HG02642 (cell line): ENCODE results near the gene CLIP2.
"Not testable (repeated sequence)": the region's sequence is repeated elsewhere in the genome, so short reads cannot be mapped to it uniquely, and the experiment has no call there.

ENCODE experiments used
- ATAC-seq: cut with Tn5 transposase; IDR thresholded peaks from one replicate; pipeline ENCODE4 v1.9.1; 2021; ENCODE audit warnings: mild to moderate bottlenecking; ENCODE audit not compliant: unreplicated experiment, poor library complexity

CLIP2 gene

GRCh38 chr7:74400420-74401136 lies 111.4 kb downstream of the CLIP2 start:
- ATAC-seq = no peak

DNA sequence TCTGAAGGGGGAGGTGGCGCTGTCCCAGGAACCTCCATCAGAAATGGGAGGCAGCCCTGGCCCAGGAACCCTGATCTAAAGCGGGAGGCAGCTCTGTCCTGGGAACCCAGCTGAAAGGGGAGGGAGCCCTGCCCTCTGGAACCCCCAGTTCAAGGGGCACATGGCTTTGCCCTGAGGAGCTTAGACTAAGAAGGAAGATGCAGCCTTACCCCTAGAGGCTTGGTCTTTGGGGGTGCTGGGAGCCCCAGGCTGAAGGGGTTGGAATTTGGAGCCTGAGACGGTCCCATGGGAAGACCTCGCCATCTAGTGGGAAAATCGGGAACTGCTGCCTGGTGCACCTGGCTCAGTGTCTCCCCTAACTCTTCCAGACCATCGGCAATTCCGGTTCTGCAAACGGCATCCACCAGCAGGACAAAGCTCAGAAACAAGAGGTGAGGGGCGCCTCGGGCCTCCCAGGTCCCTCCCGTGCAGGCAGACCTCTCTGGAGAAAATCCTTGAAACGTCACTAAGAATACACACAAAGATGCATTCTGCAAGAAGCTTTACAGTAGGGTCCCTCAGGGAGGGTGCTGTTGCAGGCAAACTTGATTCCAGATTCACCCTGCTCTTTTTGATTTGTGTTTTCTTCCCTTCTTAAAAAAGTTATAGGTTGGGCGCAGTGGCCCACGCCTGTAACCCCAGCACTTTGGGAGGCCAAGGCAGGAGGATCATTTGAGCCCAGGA lies 112.1 kb downstream of the CLIP2 start:
- ATAC-seq = no peak

GRCh38 chr7:74402668-74403067 lies 113.5 kb downstream of the CLIP2 start:
- ATAC-seq = not testable (repeated sequence)

- no peak for ATAC-seq
Measured at GRCh38 chr7:74403521-74404387, 114.5 kb downstream of the CLIP2 start.

DNA sequence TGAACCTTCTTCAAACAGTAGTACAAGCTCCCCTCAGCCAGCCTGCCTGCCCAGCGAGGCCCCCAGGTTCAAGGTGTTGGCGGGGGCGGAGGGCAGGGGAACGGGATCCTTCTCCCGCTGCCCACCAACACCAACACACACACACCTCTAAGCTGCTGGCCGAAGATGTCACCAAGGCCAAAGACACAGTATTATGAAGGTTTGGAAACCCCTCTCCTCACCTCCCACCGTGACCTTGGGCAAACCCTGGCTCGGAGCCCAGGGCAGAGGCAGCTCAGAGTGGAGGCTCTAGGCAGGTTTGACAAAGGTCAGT lies 115.1 kb downstream of the CLIP2 start:
- ATAC-seq = no peak

DNA sequence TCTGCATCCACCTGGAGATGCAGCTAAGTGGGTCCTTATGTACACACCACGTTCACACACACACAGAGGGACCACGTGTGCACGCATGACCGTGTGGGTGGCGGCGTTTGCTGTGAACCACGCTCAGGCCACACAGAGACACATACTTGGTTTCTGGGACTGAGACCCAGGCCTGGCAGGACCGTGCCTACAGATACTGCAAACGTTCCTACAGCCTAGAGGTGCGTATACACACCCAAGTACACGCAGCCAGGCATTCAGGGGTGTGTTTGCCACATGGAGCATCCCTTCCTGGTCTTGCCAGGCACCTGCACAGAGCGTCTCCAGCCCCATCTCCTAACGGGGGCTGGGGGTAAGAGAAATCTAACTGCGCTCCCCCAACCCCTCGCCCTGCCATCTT lies 115.5 kb downstream of the CLIP2 start:
- no peak for ATAC-seq

GRCh38 chr7:74405191-74405898 lies 116.1 kb downstream of the CLIP2 start:
- ATAC-seq = no peak

- no peak for ATAC-seq
Measured at GRCh38 chr7:74405899-74406512, 116.8 kb downstream of the CLIP2 start.

DNA sequence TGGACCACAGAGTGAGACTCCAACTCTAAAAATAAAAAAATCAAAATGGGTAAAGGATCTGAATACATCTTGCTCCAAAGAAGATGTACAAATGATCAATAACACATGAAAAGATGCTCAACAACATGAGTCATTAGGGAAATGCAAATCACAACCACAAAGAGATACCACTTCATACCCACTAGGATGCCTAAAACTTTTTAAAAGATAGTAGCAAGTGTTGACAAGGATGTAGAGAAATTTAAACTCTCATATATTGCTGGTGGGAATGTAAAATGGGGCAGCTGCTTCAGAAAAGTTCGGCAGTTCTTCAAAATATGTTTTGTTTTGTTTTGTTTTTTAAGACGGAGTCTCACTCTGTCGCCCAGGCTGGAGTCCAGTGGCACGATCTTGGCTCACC lies 118.8 kb downstream of the CLIP2 start:
- ATAC-seq = no peak

DNA sequence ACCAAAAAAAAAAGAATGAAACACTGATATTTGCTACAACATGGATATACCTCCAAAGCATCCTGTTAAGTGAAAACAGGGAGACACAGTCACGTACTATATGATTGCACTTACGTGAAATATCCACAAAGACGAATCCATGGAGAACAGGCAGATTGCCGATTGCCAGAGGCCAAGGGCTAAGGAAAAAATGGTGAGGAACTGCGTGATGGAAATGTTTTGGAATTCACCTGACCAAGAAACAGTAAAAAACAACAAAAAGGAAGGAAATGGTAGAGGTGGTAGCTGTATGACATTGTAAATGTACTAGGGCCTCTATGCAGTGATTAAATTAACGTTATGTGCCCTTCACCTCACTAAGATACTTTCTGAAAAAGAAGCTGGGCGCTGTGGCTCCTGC lies 120.4 kb downstream of the CLIP2 start:
- ATAC-seq = no peak

DNA sequence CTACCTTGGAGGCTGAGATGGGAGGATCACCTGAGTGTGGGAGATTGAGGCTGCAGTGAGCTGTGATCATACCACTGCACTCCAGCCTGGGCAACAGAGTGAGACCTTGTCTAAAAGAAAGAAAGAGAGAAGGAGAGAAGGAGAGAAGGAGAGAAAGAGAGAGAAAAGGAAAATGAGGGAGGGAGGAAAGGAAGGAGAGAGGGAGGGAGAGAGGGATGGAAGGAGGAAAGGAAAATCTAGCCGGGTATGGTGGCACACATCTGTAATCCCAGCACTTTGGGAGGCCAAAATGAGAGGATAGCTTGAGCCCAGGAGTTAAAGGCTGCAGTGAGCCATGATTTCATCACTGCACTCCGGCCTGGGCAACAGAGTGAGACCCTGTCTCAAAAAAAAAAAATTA lies 121.6 kb downstream of the CLIP2 start:
- no peak for ATAC-seq

DNA sequence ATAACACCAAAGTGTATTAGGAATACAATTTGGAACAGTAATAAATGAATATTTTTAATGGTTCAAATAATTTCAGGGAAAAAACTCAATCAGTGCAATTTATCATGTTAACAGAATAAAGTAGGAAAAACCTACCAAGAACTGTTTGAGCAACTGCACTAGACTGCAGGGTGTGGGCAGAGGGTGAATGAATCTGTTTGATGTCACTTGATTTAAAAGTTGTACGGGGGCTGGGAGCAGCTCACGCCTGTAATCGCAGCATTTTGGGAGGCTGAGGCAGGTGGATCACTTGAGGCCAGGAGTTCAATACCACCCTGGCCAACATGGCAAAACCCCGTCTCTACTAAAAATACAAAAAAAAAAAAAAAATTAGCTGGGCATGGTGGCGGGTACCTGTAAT lies 122.4 kb downstream of the CLIP2 start:
- not testable (repeated sequence) for ATAC-seq

- no peak for ATAC-seq
Measured at GRCh38 chr7:74412056-74412455, 122.8 kb downstream of the CLIP2 start.

DNA sequence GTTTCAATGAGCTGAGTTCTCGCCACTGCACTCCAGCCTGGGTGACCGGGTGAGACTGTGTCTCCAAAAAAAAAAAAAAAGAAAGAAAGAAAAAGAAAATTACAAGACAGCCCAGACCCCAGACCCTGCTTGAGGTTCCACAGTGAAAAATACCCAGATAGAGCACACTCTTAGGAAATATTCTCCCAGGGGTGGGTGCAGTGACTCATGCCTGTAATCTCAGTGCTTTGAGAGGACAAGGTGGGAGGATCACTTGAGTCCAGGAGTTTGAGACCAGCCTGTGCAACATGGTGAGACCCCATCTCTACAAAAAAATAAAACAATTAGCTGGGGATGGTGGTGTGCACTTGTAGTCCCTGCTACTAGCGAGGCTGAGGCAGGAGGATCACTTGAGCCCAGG lies 123.4 kb downstream of the CLIP2 start:
- no peak for ATAC-seq

DNA sequence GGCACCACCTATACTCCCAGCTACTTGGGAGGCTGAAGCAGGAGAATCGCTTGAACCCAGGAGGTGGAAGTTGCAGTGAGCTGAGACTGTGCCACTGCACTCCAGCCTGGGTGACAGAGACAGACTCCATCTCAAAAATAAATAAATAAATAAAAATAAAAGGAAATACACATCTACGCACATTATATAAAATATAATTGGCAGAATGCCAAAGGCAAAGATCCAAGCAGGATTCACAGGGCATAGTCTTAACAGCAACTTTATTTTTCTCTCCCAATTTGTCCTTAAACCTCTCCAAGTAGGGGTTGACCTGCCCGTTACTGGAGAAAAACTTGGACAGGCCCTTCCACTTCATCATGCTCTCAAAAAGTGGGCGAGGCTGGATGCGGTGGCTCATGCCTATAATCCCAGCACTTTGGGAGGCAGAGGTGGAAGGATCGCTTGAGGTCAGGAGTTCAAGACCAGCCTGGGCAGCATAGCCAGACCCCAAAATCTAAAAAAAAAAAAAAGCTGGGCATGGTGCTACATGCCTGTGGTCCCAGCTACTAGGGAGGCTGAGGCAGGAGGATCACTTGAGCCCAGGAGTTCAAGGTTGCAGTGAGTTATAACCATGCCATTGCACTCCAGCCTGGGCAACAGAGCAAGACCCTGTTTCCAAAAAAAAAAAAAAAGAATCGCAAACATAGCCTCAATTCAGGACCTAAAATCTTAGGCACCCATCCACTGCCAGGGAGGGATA lies 125.6 kb downstream of the CLIP2 start:
- not testable (repeated sequence) for ATAC-seq

DNA sequence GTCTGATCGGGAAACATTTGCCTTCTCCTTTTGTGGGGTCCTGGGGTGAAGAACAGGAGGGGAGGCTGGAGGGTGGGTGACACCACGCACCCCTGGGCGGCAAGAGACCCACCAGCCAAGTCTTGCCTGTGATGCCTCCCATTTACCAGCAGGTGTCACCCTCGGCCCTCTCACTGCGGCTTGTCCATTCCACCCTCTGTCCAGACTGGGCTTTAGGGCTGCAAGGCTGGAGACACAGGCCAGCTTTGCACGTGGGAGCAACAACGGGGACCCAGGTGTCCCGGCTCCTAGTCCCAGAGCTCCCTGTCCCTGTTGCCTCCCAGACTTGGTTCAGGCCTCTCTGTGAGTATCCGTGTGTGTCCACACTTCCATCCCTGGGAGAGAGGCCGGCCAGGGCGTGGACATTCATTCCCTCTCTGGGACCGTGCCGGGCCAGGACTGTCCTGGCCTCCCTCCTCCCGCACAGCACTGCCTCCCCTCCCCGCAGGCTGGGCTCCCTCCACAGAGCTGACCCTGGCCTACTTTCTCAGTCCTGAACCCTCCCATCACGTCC lies 128.3 kb downstream of the CLIP2 start:
- ATAC-seq = no peak

DNA sequence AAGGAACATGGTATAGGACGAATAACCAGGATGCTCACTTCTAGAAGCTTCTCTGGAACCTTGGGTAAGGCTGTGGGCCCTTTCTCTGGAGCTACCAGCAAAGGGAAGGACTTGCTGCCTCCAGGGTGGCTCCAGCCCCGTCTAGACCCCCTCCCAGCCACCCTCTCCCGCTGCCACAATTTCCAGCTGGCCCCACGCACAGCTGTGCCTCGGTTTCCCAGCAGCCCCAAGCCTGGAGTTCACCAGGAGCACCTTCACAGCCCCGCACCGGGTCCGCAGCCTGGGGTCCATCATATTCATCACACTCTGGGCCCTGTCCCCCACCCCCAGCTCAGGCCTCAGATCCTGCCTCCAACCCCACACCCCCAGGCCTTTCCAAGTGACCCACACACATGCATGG lies 128.9 kb downstream of the CLIP2 start:
- no peak for ATAC-seq

DNA sequence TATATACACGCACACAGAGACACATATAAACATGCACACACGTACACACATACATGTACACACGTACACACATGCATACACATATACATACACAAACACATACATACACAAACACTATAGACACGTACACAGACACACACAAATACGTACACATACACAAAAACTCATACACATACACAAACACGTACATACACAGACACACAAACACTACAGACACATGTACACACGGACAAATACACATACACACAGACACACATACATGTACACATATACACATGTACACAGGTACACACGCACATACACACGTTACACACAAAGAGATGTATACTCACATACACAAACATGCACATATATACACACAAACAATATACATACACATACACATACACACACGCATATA lies 129.3 kb downstream of the CLIP2 start:
- no peak for ATAC-seq

- not testable (repeated sequence) for ATAC-seq
Measured at GRCh38 chr7:74419232-74419631, 130.0 kb downstream of the CLIP2 start.
